Kidney (tissue), 14 donors: Measurements from ENCODE around the gene S100A9. TPM values are rescaled to one million over a fixed set of nuclear protein-coding genes. Genes with fewer than 3 reads are reported as not detected.

Experiments used
- DNase-seq, 5 donors: peaks; one replicate each; pipeline ENCODE4 v3.0.0-alpha.2; 2013 to 2020
- FAIRE-seq: peaks from 2 replicates; lab custom pipeline; 2012; peaks lifted over from hg19 to GRCh38; lab: Jason Lieb, UNC
- H3K27ac ChIP-seq, 2 donors: one replicate each; pipeline ENCODE4 v1.7.0; 2013; ENCODE audit warnings: low read depth in 2 of 2, low read length in 2 of 2, inconsistent platforms in 1 of 2
- H3K27me3 ChIP-seq: one replicate; pipeline ENCODE4 v1.7.1; 2013; ENCODE audit warnings: low read length, inconsistent platforms; ENCODE audit not compliant: control insufficient read depth, insufficient read depth
- H3K36me3 ChIP-seq, 3 donors: one replicate each; pipeline versions ENCODE4 v1.7.0 to v1.7.1; 2013; ENCODE audit warnings: low read length in 3 of 3, control low read depth in 1 of 3, inconsistent platforms in 1 of 3; ENCODE audit not compliant: insufficient read depth in 3 of 3, control insufficient read depth in 2 of 3
- H3K4me1 ChIP-seq, 3 donors: one replicate each; pipeline versions ENCODE4 v1.7.0 to v1.7.1; 2013; ENCODE audit warnings: low read length in 3 of 3, inconsistent platforms in 1 of 3, low read depth in 1 of 3; ENCODE audit not compliant: control insufficient read depth in 2 of 3, insufficient read depth in 2 of 3
- H3K4me3 ChIP-seq, 3 donors: one replicate each; pipeline versions ENCODE4 v1.7.0 to v1.8.1; 2013; ENCODE audit warnings: low read length in 3 of 3, control low read depth in 1 of 3, inconsistent platforms in 1 of 3
- H3K9ac ChIP-seq, 3 donors: one replicate each; pipeline versions ENCODE4 v1.7.0 to v1.7.1; 2013; ENCODE audit warnings: low read length in 3 of 3, control low read depth in 1 of 3, inconsistent platforms in 1 of 3
- H3K9me3 ChIP-seq, 3 donors: one replicate each; pipeline versions ENCODE4 v1.7.0 to v1.7.1; 2013; ENCODE audit warnings: low read length in 3 of 3, control low read depth in 1 of 3, inconsistent platforms in 1 of 3; ENCODE audit not compliant: control insufficient read depth in 2 of 3, insufficient read depth in 1 of 3
- intact Hi-C: fragments of 100-400 bp; cut with DNase I; formaldehyde crosslinking; loops from one replicate; pipeline ENCODE4 v1.11.1; 2022
- polyA plus RNA-seq: library from polyadenylated mRNA; stranded (reverse); fragments of 350-450 nt; fragmentation: Illumina TruSeq; extraction: RNeasy Lipid Tissue Mini Kit (QIAGEN cat#74804); gene quantifications from one replicate; pipeline ENCODE4 v1.2.3, GENCODE V29; 2014; ENCODE audit warnings: low read depth, low replicate concordance; ENCODE audit not compliant: insufficient read depth
- total RNA-seq: library from RNA; stranded (reverse); fragmentation: NEBNext Ultra II Directional; extraction: Animal tissue kit (Norgen Biotek cat#: 25700); gene quantifications from one replicate; pipeline ENCODE4 v1.2.1, GENCODE V29; 2021
- TF ChIP-seq, protein P1 (sequence below): IDR thresholded peaks from 3 replicates; pipeline ENCODE4 v1.5.1; 2012; ENCODE audit warnings: mild to moderate bottlenecking, moderate library complexity, borderline replicate concordance; ENCODE audit not compliant: insufficient read depth; ENCODE audit errors: extremely low read depth
- donor health status: control.
- donor health status: control.
- donor health status: control.
- donor health status: control.
- donor health status: control.
- donor health status: DM: yes; HTN: yes; CAD: no.
- donor health status: Normal renal cell carcinoma (clear cell type).

S100A9 gene
- total and polyA plus RNA-seq, 2 donors from 2014 or later: 41.9 to 271 TPM

DNA sequence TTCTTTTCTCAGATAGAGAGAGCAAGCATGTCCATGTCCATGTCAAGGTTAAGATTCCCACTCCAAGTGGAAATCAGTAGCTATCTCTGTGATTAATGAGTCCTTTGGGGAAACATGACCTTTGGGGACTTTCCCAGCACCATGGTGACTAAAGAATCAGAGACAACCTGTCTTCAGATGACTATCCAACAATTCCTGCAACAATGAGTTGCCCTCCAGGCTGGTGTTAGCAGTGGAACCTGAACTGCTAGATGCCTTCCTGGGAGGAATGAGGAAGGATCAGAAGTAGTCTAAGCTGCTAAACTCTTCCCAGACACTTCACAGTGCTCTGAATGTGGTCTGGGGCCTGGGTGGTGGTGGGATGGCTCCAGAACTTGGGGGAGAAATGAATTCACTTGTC is 6.5 kb downstream of the S100A9 start:
- intact Hi-C loops: no loop called here
- FAIRE-seq: no peak

DNA sequence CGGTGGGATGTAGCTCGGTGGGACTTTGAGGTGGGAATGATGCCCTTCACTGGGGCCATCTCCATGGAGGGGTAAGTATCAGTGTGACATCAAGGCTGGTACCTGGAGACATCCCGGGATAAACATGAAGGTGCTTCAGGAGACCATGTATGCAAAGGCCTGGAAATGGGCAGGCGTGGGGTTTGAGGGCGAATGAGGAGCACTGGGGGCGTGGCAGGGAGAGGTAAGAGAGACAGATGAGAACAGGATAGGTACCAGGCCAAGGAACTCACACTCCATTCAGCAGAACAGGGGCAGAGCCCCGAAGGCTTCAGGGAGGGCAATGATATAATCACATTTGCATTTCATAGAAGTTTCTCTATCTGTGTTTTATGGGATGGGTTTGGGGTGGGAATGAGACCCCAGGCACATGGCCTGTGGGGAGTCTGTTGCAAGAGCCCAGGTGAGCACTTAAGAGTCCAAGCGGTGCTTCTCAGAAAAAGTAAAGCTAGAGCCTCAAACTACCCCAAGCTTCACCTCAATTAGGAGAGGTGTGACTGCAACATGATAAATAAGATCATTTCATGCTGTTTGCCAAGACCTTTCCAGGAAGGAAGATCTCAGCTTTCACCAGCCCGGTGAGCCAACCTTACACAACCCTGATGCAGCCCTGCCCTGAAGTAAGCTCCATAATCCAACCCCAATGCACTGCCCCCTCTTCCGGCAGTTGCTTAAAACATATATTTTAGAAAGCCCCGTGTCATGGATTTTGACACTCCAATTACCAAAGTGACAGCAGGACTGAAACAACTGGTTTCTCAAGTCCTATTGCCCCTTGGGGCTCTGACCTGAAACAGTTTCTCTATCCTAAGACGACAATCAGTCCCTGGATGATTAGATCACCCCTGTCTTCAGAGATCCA is 7.4 kb downstream of the S100A9 start:
- intact Hi-C loops: no loop called here
- Histone ChIP-seq H3K4me1 (peaks cover 0 to 2% (median 0%) of the 10 kb centered on the region in 3 donors), H3K9ac (no peak overlapping the region), H3K9me3 (no peaks in the 10 kb centered on the region), H3K4me3 (no peak overlapping the region), H3K27ac (no peak overlapping the region), H3K36me3 (no peaks in the 10 kb centered on the region), H3K27me3 (no peaks in the 10 kb centered on the region)
- TF ChIP-seq, protein P1, sequence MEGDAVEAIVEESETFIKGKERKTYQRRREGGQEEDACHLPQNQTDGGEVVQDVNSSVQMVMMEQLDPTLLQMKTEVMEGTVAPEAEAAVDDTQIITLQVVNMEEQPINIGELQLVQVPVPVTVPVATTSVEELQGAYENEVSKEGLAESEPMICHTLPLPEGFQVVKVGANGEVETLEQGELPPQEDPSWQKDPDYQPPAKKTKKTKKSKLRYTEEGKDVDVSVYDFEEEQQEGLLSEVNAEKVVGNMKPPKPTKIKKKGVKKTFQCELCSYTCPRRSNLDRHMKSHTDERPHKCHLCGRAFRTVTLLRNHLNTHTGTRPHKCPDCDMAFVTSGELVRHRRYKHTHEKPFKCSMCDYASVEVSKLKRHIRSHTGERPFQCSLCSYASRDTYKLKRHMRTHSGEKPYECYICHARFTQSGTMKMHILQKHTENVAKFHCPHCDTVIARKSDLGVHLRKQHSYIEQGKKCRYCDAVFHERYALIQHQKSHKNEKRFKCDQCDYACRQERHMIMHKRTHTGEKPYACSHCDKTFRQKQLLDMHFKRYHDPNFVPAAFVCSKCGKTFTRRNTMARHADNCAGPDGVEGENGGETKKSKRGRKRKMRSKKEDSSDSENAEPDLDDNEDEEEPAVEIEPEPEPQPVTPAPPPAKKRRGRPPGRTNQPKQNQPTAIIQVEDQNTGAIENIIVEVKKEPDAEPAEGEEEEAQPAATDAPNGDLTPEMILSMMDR: no peak
- peak in 3 of 5 donors; percentile 18 to 38 (median 32) for DNase-seq
- no peak for FAIRE-seq

More for the DNA sequence above, 6.5 kb downstream of the S100A9 start:
- TF ChIP-seq, protein P1: no peak
- no peak overlapping the region for H3K4me3 ChIP-seq
- no peaks in the 10 kb centered on the region for H3K4me1 ChIP-seq
- no peaks in the 10 kb centered on the region for H3K36me3 ChIP-seq
- DNase-seq: no peak
- no peaks in the 10 kb centered on the region for H3K9me3 ChIP-seq
- H3K27ac ChIP-seq: no peak overlapping the region
- H3K9ac ChIP-seq: no peak overlapping the region
- no peaks in the 10 kb centered on the region for H3K27me3 ChIP-seq

DNA sequence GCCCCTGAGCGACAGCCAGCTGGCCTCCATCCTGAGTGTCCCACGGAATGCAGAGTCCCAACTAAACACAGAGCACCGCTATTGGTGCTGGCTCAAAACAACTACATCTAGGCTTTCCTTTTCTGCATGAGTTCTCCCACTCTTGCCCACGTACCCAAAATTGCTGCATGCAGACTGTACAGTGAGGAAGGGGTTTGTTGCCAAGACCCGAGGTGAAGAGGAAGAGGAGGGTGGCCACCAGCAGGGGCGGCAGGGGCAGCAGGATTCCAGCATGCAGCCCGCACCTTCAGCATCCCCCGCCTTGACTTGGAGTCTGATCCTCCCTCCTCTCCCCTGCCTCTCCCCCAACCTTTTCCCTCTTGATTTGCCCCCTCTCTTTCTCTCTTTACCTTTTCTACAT is 8.0 kb downstream of the S100A9 start:
- no peaks in the 10 kb centered on the region for H3K36me3 ChIP-seq
- H3K4me1 ChIP-seq: peaks cover 0 to 2% (median 0%) of the 10 kb centered on the region in 3 donors
- intact Hi-C loops: no loop called here
- H3K9me3 ChIP-seq: no peaks in the 10 kb centered on the region
- TF ChIP-seq, protein P1: no peak
- no peak overlapping the region for H3K4me3 ChIP-seq
- DNase-seq (peak in 1 of 5 donors; percentile 18), FAIRE-seq (no peak)
- no peak overlapping the region for H3K9ac ChIP-seq
- H3K27me3 ChIP-seq: no peaks in the 10 kb centered on the region
- H3K27ac ChIP-seq: no peak overlapping the region
